OCI-LY1 (cell line): ENCODE measurements around the gene CNPY4.

Experiments
- H2AFZ ChIP-seq: fragments of 200-600 bp; sonication (generic), shearing (Covaris generic); 2 replicates; pipeline ENCODE4 v1.6.0; 2014; ENCODE audit warnings: antibody characterized with exemption, mild to moderate bottlenecking, low read length
- H3F3A ChIP-seq: fragments of 200-600 bp; sonication (generic), shearing (Covaris generic); 2 replicates; pipeline ENCODE4 v1.6.0; 2014; ENCODE audit warnings: mild to moderate bottlenecking, antibody characterized with exemption, low read length, moderate library complexity; ENCODE audit not compliant: insufficient read depth
- H3K27ac ChIP-seq: fragments of 200-600 bp; sonication (generic); 2 replicates; pipeline ENCODE4 v1.5.1; 2014; ENCODE audit warnings: low read length, mixed run types, mild to moderate bottlenecking, low read depth; ENCODE audit not compliant: poor library complexity, severe bottlenecking
- H3K27me3 ChIP-seq: fragments of 200-600 bp; sonication (generic); 2 replicates; pipeline ENCODE4 v1.6.0; 2014; ENCODE audit warnings: antibody characterized with exemption, mild to moderate bottlenecking, low read length, moderate library complexity; ENCODE audit not compliant: insufficient read depth
- H3K36me3 ChIP-seq: fragments of 200-600 bp; sonication (generic); 2 replicates; pipeline ENCODE4 v1.6.1; 2014; ENCODE audit warnings: mild to moderate bottlenecking, antibody characterized with exemption, low read length, moderate library complexity, mixed read lengths; ENCODE audit not compliant: insufficient read depth
- H3K4me1 ChIP-seq: fragments of 200-600 bp; sonication (generic); 2 replicates; pipeline ENCODE4 v1.5.1; 2014; ENCODE audit warnings: mild to moderate bottlenecking, low read length, moderate library complexity; ENCODE audit not compliant: insufficient read depth, severe bottlenecking
- H3K4me2 ChIP-seq: fragments of 200-600 bp; sonication (generic), shearing (Covaris generic); 2 replicates; pipeline ENCODE4 v1.6.1; 2014; ENCODE audit warnings: low read length
- H3K4me3 ChIP-seq: fragments of 200-600 bp; sonication (generic); 2 replicates; pipeline ENCODE4 v1.5.1; 2014; ENCODE audit warnings: low read length, low read depth, mild to moderate bottlenecking, mixed read lengths; ENCODE audit not compliant: poor library complexity, severe bottlenecking
- H3K79me2 ChIP-seq: fragments of 200-600 bp; shearing (Covaris generic); 2 replicates; pipeline ENCODE4 v1.6.1; 2016; ENCODE audit warnings: mixed run types, low read length, mixed read lengths; ENCODE audit not compliant: insufficient read depth
- H3K9ac ChIP-seq: fragments of 200-600 bp; sonication (generic), shearing (Covaris generic); 2 replicates; pipeline ENCODE4 v1.6.1; 2014; ENCODE audit warnings: mild to moderate bottlenecking, low read length, mixed read lengths
- H3K9me2 ChIP-seq: fragments of 200-600 bp; sonication (generic), shearing (Covaris generic); 2 replicates; pipeline ENCODE4 v1.6.1; 2014; ENCODE audit warnings: low read depth, mild to moderate bottlenecking, low read length, mixed read lengths
- H3K9me3 ChIP-seq: fragments of 200-600 bp; shearing (Covaris generic); 2 replicates; pipeline ENCODE4 v1.6.1; 2014; ENCODE audit warnings: low read length, mixed read lengths
- H4K20me1 ChIP-seq: fragments of 200-600 bp; sonication (generic), shearing (Covaris generic); 2 replicates; pipeline ENCODE4 v1.6.0; 2016; ENCODE audit warnings: mild to moderate bottlenecking, low read length; ENCODE audit not compliant: insufficient read depth
- EZH2 ChIP-seq: fragments of 200-600 bp; sonication (generic), shearing (Covaris generic); IDR thresholded peaks from 2 replicates; pipeline ENCODE4 v1.8.0; 2017; ENCODE audit warnings: borderline replicate concordance, mixed run types, mild to moderate bottlenecking, antibody characterized with exemption, low read length, moderate library complexity, mixed read lengths
- TF ChIP-seq, protein P1 (sequence below): fragments of 200-600 bp; sonication (generic), shearing (Covaris generic); IDR thresholded peaks from 2 replicates; pipeline ENCODE4 v1.5.1; 2017; ENCODE audit warnings: mild to moderate bottlenecking, antibody characterized with exemption, low read length, moderate library complexity, mixed read lengths

Gene CNPY4

GRCh38 chr7:100089458-100090196, 29.8 kb upstream of the CNPY4 start:
- H3K4me3 ChIP-seq = peak overlapping the region; percentile 76
- no peak overlapping the region for H2AFZ ChIP-seq
- peaks cover 26% of the 10 kb centered on the region for H3F3A ChIP-seq
- peak overlapping the region; percentile 88 for H3K9ac ChIP-seq
- H3K9me3 ChIP-seq = no peaks in the 10 kb centered on the region
- H3K79me2 ChIP-seq = no peaks in the 10 kb centered on the region
- TF ChIP-seq EZH2 = no peak
- TF ChIP-seq, protein P1, sequence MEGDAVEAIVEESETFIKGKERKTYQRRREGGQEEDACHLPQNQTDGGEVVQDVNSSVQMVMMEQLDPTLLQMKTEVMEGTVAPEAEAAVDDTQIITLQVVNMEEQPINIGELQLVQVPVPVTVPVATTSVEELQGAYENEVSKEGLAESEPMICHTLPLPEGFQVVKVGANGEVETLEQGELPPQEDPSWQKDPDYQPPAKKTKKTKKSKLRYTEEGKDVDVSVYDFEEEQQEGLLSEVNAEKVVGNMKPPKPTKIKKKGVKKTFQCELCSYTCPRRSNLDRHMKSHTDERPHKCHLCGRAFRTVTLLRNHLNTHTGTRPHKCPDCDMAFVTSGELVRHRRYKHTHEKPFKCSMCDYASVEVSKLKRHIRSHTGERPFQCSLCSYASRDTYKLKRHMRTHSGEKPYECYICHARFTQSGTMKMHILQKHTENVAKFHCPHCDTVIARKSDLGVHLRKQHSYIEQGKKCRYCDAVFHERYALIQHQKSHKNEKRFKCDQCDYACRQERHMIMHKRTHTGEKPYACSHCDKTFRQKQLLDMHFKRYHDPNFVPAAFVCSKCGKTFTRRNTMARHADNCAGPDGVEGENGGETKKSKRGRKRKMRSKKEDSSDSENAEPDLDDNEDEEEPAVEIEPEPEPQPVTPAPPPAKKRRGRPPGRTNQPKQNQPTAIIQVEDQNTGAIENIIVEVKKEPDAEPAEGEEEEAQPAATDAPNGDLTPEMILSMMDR = no peak
- no peaks in the 10 kb centered on the region for H3K9me2 ChIP-seq
- peak overlapping the region; percentile 65 for H3K27ac ChIP-seq
- peaks cover 45% of the 10 kb centered on the region for H3K36me3 ChIP-seq
- no peaks in the 10 kb centered on the region for H4K20me1 ChIP-seq
- H3K4me1 ChIP-seq = peaks cover 22% of the 10 kb centered on the region
- no peaks in the 10 kb centered on the region for H3K27me3 ChIP-seq
- H3K4me2 ChIP-seq = peak overlapping the region; percentile 92

- no peak overlapping the region for H2AFZ ChIP-seq
- H4K20me1 ChIP-seq = no peaks in the 10 kb centered on the region
- H3K9me2 ChIP-seq = no peaks in the 10 kb centered on the region
- H3F3A ChIP-seq = peaks cover 28% of the 10 kb centered on the region
- no peaks in the 10 kb centered on the region for H3K9me3 ChIP-seq
- H3K27me3 ChIP-seq = no peaks in the 10 kb centered on the region
- TF ChIP-seq EZH2 = no peak
- TF ChIP-seq, protein P1 = no peak
- H3K4me3 ChIP-seq = no peak overlapping the region
- peak overlapping the region; percentile 0; the same call in 1 of the 2 replicates for H3K4me2 ChIP-seq
- H3K4me1 ChIP-seq = peaks cover 22% of the 10 kb centered on the region
- peaks cover 56% of the 10 kb centered on the region for H3K36me3 ChIP-seq
- H3K9ac ChIP-seq = no peak overlapping the region
- H3K79me2 ChIP-seq = no peaks in the 10 kb centered on the region
- H3K27ac ChIP-seq = peak overlapping the region; percentile 40
These were observed 28.7 kb upstream of the CNPY4 start for GRCh38 chr7:100090527-100091410.

- TF ChIP-seq, protein P1 = peak; percentile 27; the same call in 1 of the 2 replicates
- no peak for TF ChIP-seq EZH2
- Histone ChIP-seq H3F3A (peaks cover 28% of the 10 kb centered on the region), H3K9me2 (no peaks in the 10 kb centered on the region), H3K4me1 (peaks cover 22% of the 10 kb centered on the region), H2AFZ (no peak overlapping the region), H3K79me2 (no peaks in the 10 kb centered on the region), H3K9ac (no peak overlapping the region), H3K4me3 (no peak overlapping the region), H3K9me3 (no peaks in the 10 kb centered on the region), H4K20me1 (no peaks in the 10 kb centered on the region), H3K27ac (peak overlapping the region; percentile 40), H3K27me3 (no peaks in the 10 kb centered on the region), H3K4me2 (no peak overlapping the region), H3K36me3 (peaks cover 65% of the 10 kb centered on the region)
These were observed 27.8 kb upstream of the CNPY4 start for GRCh38 chr7:100091411-100092181.
